Fibroblast of gingiva (primary cell): ENCODE results near the gene PAK2.
"Not testable (repeated sequence)": the region's sequence is repeated elsewhere in the genome, so short reads cannot be mapped to it uniquely, and the experiment has no call there.

Source experiments
- DNase-seq: peaks from one replicate; pipeline ENCODE4 v3.0.0-alpha.2; 2011; ENCODE audit warnings: low read depth

The PAK2 gene

DNA sequence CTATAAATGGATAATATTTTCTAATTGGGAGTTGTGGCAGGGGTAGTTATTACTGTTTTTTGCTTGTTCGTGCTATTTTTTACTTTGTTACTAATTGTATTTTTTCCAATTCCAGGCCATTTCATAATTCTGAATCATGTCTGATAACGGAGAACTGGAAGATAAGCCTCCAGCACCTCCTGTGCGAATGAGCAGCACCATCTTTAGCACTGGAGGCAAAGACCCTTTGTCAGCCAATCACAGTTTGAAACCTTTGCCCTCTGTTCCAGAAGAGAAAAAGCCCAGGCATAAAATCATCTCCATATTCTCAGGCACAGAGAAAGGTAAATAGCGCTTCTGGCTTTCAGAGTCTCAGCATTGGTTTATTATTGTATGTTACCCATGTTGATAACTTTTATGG is 42.9 kb downstream of the PAK2 start:
- no peak for DNase-seq

DNA sequence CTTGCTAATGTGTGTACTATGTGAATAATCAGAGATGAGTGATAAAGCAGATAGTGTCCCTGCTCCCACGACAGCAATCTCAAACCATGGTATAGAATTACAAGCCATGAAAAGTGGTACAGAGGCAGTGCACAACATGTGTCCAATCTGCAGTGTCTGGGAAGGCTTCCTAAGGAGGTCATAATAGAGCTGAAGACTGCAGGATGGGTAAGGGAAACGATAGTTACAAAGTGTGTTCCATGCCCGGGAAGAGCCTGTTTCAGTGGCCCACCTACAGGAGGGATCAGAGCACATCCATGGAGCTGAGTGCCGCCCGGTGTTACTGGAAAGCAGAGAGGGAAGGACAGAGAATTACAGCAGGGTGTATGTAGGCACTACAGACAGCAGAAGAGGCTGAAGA is 48.9 kb downstream of the PAK2 start:
- DNase-seq, result no peak

DNA sequence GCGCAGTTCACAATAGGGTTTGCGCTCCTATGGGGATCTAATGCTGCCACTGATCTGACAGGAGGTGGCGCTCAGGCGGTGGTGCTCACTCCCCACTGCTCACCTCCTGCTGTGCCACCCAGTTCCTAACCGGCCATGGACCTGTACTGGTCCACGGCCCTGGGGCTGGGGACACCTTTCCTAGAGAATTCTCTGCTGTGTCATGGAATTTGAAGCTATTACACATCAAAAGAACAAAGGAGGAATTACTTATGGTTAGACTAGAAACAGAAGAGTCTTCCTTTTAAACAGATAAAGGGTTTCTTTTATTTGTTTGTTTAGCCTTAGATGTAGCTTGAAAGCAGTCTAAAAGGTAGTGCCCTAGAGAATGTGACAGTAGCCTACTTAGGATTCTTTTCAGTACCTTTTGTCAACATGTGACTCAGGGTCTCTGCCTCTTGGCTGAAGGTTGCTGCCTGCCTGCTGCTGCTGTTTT is 50.3 kb downstream of the PAK2 start:
- DNase-seq, result no peak

DNA sequence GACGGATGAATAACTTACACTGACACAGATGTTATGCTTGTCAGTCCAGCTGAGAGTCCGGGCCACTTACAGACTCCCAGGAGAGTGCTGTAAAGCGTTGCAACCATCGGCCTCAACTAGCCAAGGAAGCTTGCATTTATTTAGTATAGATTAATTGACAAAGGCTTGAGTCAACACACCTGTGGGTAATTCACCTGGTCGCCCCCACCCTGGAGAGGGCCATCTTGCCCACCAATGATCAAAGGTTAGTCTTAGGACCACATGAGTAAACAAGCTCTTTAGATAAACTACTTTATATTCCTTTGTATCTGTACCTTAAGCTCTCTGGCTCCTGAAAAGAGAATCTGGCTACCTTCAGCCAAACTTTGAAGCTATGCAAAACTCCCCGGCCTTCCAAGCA is 51.0 kb downstream of the PAK2 start:
- DNase-seq, result no peak

DNA sequence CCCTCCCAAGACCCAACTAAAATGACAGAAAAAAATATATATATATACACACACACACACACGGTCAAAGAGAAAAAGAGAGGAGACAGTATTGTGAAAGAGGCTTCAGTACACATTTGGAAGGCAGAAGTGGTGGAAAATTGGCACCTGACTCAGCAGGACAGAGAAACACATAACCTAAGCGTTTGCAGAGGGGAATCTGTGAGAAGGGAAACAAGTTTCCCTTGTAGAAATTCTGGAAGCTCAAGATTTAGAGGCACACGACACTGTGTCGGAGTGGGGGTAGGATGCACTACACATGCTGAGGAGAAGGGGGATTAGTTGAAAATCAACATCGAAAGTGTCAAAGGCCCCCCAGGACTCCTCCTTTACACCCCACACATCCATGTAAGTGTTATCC is 53.1 kb downstream of the PAK2 start:
- DNase-seq, result peak; percentile 41

DNA sequence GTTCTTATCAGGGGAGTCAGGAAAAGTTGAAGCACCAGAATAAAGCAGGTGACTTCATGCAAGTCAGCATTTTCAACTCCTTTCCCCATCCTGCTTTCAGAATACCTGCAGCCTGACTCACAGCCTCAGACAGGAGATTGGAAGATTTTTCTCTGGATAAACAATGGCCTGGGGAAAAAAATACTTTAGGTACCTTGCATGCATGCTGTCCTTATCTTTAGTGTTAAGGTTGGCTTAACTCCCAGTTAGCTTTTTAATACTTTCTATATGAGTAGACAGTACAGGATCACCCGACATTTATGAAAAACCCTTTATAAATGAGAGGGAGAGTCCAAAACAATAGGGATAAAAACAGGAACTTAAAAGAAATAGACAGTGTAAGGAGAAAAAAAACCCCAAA is 53.6 kb downstream of the PAK2 start:
- DNase-seq, result peak; percentile 23

DNA sequence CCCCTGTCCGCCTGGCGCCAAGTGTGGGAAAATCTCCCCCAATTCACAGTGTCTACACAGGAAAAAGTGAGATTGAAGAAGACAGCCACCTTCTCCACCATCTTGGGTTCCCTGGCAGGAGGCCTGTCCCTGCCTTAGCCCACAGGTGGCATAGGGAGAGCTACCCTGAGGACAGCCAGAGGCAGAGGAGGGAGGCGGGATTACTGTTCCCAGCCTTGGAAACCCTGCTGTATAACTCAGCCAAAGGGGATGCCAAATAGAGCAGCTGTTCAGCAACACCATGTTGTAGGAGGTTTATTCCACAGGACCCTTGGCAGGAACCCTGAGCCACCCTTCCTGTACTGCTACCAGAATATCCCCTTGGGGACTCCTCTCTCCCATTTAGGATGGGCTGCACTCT is 54.8 kb downstream of the PAK2 start:
- DNase-seq, result no peak

DNA sequence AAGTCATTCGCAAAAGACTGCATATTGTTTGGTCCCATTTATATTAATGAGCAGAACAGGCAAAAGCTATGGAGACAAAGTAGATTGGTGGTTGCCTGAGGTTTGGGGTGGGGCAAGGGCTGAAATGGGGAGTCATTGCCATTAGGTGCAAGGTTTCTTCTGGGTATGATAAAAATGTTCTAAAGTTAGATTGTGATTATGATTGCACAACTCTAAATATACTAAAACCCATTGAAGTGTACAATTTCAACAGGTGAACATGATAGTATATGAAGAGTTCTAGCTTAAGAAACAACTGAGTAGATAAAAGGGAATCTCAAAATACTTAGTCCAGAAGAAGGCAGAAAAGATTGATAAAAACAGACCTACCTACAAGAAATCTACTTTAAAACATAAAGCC is 56.7 kb downstream of the PAK2 start:
- DNase-seq, result no peak

DNA sequence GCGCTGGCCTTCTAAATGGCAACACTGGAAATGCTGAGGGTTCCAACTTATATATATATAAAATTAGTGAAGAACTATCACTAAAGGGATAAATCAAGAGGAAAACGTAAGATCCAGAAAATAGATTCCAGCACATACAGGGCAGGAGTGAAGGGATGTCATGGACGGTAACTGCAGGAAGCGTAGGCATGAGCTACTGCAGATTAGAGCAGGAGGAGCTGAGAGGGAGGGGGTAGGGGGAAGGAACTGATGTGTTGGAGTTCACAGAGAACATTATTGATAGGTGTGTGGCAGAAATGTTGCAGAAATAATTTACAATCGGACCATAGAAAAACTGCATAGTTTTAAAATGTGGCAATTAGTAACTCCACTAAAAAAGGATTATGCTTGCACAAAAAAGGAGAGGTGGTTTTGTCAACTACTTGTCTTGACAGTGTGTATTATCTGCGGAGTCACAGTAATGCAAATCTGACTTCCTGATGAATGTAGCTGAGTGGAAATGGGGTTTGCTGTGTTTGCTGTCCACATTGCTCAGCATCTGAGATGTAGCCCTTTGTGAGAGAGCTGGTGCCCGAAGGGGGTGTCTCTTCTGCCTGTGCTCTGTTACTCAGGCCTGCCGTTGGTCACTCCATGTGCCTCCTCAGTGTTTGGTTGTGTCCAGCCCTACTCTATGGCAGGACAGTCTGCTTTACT is 61.2 kb downstream of the PAK2 start:
- no peak for DNase-seq

DNA sequence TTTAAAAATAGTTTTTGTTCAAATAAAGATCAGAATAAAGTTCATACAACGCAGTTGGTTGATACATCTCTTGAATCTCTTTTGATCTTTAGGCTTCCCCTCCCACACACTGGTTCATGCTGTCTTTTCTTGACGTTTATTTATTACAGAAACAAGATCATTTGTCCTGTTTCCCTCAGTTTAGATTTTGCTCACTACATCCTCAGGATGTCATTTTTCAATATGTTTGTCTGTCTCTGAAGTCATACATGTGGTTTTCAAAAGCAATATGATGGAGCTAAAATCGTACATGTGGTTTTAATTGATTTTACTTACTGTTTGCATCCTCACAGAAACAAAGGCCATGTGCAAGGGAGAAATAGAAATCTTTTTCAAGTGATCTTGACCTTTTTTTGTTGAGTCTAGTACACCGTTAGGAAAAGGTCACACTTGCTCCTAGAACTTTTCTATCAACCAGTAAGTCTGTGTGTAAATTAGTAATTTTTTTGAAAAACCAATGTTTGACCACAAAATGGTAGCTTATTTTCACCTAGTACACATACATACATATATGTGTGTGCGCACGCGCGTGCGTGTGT is 64.3 kb downstream of the PAK2 start:
- DNase-seq, result no peak

DNA sequence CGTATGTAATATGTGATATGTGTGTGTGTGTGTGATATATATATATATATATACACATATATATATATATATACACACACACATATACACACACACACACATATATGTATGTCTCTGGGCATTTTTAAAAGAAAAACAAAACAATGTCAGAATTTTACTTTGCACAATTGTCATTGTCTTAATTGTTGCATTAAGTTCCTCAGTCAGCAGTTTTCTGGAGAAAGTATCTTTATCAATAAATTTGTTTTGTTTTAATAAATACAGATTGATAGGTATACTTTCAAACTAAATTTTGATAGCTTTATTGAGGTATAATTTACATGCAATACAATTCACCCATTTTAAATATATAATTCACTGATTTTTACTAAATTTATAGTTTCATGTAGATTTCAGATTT is 65.1 kb downstream of the PAK2 start:
- DNase-seq, result no peak

DNA sequence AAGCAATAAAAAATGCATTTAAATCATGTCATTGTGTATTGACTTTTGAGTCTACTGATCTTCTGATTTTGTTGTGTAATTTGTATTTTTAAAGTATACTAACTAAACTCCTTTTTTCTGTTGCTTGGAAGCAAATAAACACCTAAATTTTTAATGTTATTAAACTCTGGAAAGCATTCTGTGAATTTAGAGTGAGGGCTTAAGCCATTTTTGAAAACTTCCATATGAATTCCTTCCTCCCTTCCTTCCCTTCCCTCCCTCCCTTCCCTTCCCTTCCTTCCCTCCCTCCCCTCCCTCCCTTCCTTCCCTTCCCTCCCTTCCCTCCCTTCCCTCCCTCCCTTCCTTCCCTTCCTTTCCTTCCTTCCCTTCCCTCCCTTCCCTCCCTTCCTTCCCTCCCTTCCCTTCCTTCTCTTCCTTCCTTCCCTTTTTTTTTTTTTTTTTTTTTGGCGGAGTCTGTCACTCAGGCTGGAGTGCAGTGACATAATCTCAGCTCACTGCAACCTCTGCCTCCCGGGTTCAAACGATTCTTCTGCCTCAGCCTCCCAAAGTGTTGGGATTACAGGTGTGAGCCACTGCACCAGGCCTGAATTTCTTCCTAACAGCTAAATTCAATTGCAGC is 71.4 kb downstream of the PAK2 start:
- DNase-seq, result no peak

DNA sequence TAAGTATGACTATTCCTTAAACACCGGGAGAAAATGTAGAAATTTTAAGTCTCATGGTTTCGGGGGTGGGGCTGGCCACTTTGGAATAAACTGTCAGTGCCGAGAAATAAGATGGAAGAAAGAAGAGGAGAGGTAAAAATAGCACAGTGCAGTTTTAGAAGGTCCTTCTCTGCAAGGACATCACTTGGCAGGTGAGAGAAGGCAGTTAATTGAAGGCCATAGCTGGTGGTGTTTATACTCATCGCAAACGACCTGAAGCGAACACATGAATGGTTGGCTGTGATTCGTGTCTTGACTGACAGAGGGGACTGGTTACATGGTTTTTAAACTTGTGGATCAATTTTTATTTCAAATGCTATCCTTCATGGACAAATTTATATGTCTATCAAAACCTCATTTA is 73.2 kb downstream of the PAK2 start:
- DNase-seq, result no peak

DNA sequence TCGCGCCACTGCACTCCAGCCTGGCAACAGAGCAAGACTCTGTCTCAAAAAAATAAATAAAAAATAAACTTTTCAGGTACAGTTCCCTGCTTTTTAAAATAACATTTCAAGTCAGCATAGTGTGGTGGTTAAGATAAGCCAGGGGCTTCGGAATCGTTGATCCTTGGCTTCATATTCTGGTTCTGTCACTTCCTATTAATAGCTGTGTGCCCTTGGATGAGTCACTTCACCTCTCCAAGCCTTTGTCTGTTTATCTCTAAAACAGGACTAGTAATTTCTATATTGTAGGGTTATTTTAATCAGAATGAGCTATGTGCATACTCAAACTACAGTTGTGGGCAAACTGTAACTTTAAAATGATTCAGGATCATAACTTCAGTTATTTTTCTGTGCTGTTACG is 74.2 kb downstream of the PAK2 start:
- DNase-seq, result no peak

DNA sequence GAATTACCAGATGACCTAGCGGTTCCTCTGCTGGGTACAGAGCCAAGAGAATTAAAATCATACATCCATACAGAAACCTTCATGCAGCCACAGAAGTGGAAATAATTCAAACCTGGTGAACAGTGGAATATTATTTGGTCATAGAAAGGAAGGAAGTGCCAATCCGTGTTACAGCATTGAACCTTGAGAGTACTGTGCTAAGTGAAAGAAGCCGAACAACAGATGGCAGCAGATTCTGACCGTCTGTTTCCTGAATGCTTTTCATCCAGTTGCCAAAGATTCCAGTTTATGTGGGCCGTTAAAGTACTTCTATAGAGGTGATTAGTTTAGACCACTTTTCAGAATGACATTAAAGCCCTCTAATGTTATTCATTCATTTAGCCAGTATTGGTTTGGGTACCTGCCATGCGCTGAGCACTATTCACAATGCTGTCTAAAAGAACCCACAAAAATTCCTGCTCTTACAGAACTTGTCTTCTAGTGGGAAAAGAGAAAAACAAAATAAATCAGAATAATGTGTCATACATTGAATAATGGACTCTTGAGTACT is 82.2 kb downstream of the PAK2 start:
- DNase-seq, result no peak

DNA sequence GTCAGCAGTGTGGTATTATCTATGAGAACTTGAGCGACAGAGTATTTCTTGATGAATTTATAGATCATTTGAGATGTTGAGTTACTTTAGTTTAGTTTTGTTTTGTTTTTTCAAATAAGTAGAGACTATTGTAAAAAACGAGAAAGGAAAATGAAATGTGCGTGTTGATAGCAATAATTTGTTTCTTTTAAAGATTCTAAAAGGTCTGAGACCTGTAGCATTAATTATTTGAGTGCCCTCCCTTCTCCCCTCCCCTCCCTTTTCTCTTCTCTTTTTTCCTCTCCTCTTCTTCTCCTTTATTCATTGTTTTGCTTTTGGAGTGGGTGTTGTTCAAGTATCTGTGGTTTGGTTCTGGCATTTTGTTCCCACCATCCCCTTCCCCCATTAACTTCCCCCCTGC is 90.0 kb downstream of the PAK2 start:
- not testable (repeated sequence) for DNase-seq

DNA sequence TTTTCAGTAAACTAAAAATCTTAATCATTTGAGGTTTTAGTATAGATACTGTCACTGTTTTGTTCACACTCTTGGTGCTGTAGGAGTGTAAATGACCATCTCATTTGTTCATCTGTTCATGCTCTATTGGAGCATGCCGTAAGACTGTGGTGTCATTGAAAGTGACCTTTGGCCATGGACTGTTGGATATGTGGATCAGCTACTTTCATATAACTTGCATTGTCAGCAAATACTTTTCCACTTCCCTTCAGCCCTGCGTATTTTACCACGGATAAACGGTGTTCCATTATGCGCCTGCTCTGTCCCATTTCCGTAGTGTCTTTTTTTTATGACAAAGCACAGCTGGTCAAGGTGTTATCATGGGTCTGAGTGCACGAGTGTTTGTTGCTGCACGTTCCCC is 95.4 kb downstream of the PAK2 start:
- no peak for DNase-seq

DNA sequence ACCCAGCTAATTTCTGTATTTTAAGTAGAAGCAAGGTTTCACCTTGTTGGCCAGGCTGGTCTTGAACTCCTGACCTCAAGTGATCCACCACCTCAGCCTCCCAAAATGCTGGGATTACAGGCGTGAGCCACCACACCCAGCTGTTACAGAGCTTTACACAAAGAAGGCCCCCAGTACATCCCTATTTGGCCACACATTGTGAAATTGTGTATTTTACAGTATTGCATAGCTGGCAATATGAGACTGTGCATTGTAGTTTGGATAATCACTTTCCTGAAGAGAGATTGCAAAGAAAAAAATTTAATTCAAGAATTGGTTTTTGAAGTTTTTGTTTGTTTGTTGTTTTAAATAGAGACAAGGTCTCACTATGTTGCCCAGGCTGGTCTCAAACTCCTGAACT is 97.0 kb downstream of the PAK2 start:
- not testable (repeated sequence) for DNase-seq

DNA sequence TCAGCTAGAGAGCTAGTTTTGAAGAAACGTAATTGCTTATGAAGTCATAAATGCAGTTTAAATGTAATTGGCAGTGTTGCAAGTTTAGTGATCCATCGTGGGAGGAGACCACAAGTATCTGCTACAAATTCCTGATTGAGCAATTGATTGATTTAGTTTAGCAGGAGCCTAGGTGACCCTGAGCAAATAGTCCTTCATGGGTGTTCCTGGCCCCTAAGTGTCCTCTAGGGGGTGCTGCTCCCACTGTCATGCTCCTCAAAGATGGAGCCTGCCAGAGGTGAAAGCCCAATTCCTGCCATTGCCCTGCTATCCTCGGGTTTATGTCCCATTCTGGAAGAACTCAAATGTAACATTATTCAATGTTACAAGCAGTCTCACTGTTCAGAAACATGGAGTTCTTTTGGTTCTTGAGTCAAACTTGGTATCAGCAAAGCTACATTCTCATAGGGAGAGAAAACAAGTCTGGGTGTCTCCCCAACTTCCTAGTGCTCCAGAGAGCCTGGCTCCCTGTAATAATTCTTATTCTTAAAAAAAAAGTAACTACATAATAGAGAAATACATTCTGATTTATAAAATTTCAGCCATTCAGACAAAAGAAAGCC is 98.3 kb downstream of the PAK2 start:
- peak; percentile 64 for DNase-seq

DNA sequence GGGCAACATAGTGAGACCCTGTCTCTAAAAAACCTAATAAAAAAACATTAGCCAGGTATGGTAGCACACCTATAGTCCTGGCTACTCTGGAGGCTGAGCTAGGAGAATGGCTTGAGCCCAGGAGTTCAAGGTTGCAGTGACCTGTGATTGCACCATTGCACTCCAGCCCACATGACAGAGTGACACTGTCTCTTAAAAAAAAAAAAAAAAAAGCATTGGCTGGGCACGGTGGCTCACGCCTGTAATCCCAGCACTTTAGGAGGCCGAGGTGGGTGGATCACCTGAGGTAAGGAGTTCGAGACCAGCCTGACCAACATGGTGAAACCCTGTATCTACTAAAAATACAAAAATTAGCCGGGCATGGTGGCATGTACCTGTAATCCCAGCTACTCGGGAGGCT is 99.7 kb downstream of the PAK2 start:
- DNase-seq, result not testable (repeated sequence)

DNA sequence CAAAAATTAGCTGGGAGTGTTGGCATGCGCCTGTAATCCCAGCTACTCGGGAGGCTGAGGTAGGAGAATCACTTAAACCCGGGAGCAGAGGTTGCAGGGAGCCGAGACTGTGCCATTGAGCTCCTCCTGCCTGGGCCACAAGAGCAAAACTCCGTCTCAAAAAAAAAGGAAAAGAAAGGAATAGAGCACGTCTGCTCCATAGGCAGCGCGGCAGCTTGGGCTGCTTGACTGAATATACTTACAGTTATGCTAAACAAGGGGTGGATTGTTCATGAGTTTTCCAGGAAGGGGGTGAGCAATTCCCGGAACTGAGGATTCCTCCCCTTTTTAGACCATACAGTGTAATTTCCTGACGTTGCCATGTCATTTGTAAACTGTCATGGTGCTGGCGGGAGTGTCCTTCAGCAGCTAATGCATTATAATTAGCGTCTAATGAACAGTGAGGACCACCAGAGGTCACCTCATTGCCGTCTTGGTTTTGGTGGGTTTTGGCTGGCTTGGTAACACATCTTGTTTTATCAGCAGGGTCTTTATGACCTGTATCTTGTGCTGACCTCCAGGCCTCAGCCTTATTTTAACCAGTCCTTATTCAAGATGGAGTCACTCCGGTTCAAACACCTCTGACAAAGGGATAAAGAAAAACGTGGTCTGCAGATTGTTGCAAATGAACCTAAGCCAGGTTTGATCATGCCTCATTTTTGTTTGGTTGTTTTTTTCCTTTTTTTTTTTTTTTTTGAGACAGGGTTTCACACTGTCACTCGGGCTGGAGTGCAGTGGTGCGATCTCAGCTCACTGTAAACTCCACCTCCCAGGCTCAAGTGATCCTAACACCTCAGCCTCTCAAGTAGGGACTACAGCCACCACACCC is 103.1 kb downstream of the PAK2 start:
- no peak for DNase-seq
